ENCODE results near the gene ARAP1. TPM values are rescaled to one million over a fixed set of nuclear protein-coding genes. Genes with fewer than 3 reads are reported as not detected.
A peak's percentile ranks its signal among the peaks of the same experiment; 100 is the strongest.

ARAP1 gene
- polyA plus RNA-seq, 1 donor from 2014 or later, result 3.5 TPM

DNA sequence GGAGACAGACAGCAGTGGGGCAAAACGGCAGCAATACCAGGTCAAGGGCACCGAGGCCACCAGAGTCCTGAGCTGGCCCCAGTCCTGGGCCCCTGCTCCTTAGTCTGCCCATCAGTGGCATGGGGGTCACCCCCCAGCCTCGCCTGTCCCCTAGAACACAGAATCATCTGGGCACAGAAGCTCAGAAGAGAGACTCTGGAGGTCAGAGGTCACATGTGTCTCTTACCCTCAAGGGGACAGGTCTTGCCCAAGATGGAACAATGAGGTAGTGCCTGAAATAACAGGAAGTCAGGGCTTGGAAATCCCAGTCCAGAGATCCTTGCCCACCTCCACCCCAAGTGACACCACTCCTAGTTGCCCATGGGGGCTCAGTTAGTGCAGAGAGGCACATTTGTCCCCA lies 98.6 kb downstream of the ARAP1 start:
- H3K36me3 ChIP-seq (ENCODE audit: insufficient read depth, low read length), result no peaks in the 10 kb centered on the region
- no peaks in the 10 kb centered on the region for H3K79me2 ChIP-seq (replicated peaks; ENCODE audit: insufficient read depth, low read length)
- peak overlapping the region; percentile 66 for H2AFZ ChIP-seq (ENCODE audit: low read depth, low read length)
- H4K20me1 ChIP-seq (ENCODE audit: insufficient read depth), result no peaks in the 10 kb centered on the region
- H3K27ac ChIP-seq (ENCODE audit: low read length), result peak overlapping the region; percentile 50
- H3K9ac ChIP-seq (ENCODE audit: low read length), result peak overlapping the region; percentile 52
- H3K4me2 ChIP-seq (ENCODE audit: low read length), result no peak overlapping the region
- no peaks in the 10 kb centered on the region for H3K27me3 ChIP-seq (ENCODE audit: insufficient read depth, low read depth, low read length)
- H3F3A ChIP-seq (ENCODE audit: insufficient read depth, low read length, poor library complexity, severe bottlenecking), result no peaks in the 10 kb centered on the region
- H3K9me2 ChIP-seq (ENCODE audit: insufficient read depth, low read length), result no peaks in the 10 kb centered on the region
- no peak for TF ChIP-seq TAF1 (IDR thresholded peaks at IDR 0.05; ENCODE audit: low read depth)
- H3K4me3 ChIP-seq (ENCODE audit: low read length), result no peak overlapping the region
- H3K9me3 ChIP-seq (ENCODE audit: low read length), result no peaks in the 10 kb centered on the region

DNA sequence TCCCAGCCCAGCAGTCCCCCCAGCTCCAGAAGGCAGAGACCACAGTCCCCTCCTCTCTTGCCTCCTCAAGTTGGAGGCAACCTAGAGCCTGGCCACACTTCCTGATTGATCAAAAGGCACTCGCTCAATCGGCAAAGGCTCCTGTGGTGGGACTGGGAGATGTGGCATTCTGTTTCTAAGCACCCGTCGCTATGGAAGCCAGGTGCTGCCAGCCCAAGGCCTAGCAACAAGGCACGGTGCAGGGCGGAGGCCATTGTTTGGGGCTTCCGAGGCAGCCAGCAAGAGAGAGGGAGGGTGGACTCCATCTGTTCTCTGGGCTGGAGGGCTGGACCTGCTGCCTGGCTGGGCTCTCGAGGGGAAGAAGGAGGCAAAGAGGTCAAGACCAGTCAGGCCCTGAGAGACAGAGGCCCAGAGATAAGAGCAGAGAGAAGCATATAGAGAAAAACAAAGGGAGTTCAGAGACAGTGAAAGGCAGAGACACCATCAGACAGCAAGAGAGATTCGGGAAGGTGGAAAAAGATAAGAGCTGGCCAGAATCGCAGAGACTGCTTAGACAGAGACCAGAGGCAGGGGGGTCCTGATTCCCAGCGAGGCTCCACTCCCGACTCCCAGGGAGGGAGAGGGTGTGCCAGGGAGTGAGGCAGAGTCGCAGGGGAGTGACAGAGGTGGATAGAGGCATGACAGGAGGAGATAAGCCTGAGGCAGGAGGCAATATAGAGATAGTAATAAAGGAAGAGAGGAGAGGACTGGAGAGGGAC lies 99.2 kb downstream of the ARAP1 start:
- Histone ChIP-seq H3K4me2 (ENCODE audit: low read length) (no peak overlapping the region), H2AFZ (ENCODE audit: low read depth, low read length) (peak overlapping the region; percentile 66), H3K9me2 (ENCODE audit: insufficient read depth, low read length) (no peaks in the 10 kb centered on the region), H3F3A (ENCODE audit: insufficient read depth, low read length, poor library complexity, severe bottlenecking) (no peaks in the 10 kb centered on the region), H3K4me3 (ENCODE audit: low read length) (no peak overlapping the region), H3K9me3 (ENCODE audit: low read length) (no peaks in the 10 kb centered on the region), H3K36me3 (ENCODE audit: insufficient read depth, low read length) (no peaks in the 10 kb centered on the region), H4K20me1 (ENCODE audit: insufficient read depth) (no peaks in the 10 kb centered on the region), H3K79me2 (replicated peaks; ENCODE audit: insufficient read depth, low read length) (no peaks in the 10 kb centered on the region), H3K9ac (ENCODE audit: low read length) (peak overlapping the region; percentile 52), H3K27ac (ENCODE audit: low read length) (peak overlapping the region; percentile 50), H3K27me3 (ENCODE audit: insufficient read depth, low read depth, low read length) (no peaks in the 10 kb centered on the region)
- TF ChIP-seq, protein P1, sequence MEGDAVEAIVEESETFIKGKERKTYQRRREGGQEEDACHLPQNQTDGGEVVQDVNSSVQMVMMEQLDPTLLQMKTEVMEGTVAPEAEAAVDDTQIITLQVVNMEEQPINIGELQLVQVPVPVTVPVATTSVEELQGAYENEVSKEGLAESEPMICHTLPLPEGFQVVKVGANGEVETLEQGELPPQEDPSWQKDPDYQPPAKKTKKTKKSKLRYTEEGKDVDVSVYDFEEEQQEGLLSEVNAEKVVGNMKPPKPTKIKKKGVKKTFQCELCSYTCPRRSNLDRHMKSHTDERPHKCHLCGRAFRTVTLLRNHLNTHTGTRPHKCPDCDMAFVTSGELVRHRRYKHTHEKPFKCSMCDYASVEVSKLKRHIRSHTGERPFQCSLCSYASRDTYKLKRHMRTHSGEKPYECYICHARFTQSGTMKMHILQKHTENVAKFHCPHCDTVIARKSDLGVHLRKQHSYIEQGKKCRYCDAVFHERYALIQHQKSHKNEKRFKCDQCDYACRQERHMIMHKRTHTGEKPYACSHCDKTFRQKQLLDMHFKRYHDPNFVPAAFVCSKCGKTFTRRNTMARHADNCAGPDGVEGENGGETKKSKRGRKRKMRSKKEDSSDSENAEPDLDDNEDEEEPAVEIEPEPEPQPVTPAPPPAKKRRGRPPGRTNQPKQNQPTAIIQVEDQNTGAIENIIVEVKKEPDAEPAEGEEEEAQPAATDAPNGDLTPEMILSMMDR (IDR thresholded peaks at IDR 0.05; ENCODE audit: poor library complexity, severe bottlenecking), result no peak
- TF ChIP-seq MXI1 (conservative IDR thresholded peaks at IDR 0.05; ENCODE audit: poor library complexity, severe bottlenecking) (peak; percentile 59), EP300 (conservative IDR thresholded peaks at IDR 0.05; ENCODE audit: poor library complexity, severe bottlenecking) (peak; percentile 43), POLR2AphosphoS5 (IDR thresholded peaks at IDR 0.05) (peak; percentile 45), TAF1 (IDR thresholded peaks at IDR 0.05; ENCODE audit: low read depth) (peak; percentile 34), EZH2 (IDR thresholded peaks at IDR 0.05; ENCODE audit: borderline replicate concordance, insufficient read depth, low read length, poor library complexity, severe bottlenecking) (no peak)
- TF ChIP-seq, protein P2, sequence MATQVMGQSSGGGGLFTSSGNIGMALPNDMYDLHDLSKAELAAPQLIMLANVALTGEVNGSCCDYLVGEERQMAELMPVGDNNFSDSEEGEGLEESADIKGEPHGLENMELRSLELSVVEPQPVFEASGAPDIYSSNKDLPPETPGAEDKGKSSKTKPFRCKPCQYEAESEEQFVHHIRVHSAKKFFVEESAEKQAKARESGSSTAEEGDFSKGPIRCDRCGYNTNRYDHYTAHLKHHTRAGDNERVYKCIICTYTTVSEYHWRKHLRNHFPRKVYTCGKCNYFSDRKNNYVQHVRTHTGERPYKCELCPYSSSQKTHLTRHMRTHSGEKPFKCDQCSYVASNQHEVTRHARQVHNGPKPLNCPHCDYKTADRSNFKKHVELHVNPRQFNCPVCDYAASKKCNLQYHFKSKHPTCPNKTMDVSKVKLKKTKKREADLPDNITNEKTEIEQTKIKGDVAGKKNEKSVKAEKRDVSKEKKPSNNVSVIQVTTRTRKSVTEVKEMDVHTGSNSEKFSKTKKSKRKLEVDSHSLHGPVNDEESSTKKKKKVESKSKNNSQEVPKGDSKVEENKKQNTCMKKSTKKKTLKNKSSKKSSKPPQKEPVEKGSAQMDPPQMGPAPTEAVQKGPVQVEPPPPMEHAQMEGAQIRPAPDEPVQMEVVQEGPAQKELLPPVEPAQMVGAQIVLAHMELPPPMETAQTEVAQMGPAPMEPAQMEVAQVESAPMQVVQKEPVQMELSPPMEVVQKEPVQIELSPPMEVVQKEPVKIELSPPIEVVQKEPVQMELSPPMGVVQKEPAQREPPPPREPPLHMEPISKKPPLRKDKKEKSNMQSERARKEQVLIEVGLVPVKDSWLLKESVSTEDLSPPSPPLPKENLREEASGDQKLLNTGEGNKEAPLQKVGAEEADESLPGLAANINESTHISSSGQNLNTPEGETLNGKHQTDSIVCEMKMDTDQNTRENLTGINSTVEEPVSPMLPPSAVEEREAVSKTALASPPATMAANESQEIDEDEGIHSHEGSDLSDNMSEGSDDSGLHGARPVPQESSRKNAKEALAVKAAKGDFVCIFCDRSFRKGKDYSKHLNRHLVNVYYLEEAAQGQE (IDR thresholded peaks at IDR 0.05; ENCODE audit: borderline replicate concordance), result peak; percentile 43

DNA sequence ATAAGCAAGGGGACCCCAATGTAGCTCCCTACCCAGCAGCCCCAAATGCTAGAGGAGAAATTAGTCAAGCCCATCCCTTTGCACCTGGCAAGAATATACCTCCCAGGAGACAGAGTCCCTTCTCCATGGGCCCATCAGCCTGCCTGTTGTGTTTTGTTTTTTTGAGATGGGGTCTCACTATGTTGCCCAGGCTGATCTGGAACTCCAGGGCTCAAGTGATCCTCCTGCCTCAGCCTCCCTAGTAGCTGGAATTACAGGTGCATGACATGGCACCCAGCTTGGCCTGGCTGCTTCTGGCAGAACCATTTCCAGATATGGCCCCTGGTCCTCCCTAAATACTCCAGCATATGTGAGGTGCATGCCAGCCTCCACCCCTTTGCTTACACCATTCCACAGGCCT lies 100.1 kb downstream of the ARAP1 start:
- no peak overlapping the region for H3K4me3 ChIP-seq (ENCODE audit: low read length)
- no peak overlapping the region for H3K4me2 ChIP-seq (ENCODE audit: low read length)
- no peaks in the 10 kb centered on the region for H3K9me2 ChIP-seq (ENCODE audit: insufficient read depth, low read length)
- no peaks in the 10 kb centered on the region for H3K36me3 ChIP-seq (ENCODE audit: insufficient read depth, low read length)
- no peaks in the 10 kb centered on the region for H4K20me1 ChIP-seq (ENCODE audit: insufficient read depth)
- H3K9me3 ChIP-seq (ENCODE audit: low read length), result no peaks in the 10 kb centered on the region
- H3K27ac ChIP-seq (ENCODE audit: low read length), result no peak overlapping the region
- TF ChIP-seq, protein P1 (IDR thresholded peaks at IDR 0.05; ENCODE audit: poor library complexity, severe bottlenecking), result no peak
- no peak for TF ChIP-seq SMC3 (conservative IDR thresholded peaks at IDR 0.05; ENCODE audit: poor library complexity)
- TF ChIP-seq, protein P2 (IDR thresholded peaks at IDR 0.05; ENCODE audit: borderline replicate concordance), result no peak
- TF ChIP-seq EZH2 (IDR thresholded peaks at IDR 0.05; ENCODE audit: borderline replicate concordance, insufficient read depth, low read length, poor library complexity, severe bottlenecking), result no peak
- H3K9ac ChIP-seq (ENCODE audit: low read length), result no peak overlapping the region
- H3K27me3 ChIP-seq (ENCODE audit: insufficient read depth, low read depth, low read length), result no peaks in the 10 kb centered on the region
- no peaks in the 10 kb centered on the region for H3K79me2 ChIP-seq (replicated peaks; ENCODE audit: insufficient read depth, low read length)
- no peak overlapping the region for H2AFZ ChIP-seq (ENCODE audit: low read depth, low read length)
- H3F3A ChIP-seq (ENCODE audit: insufficient read depth, low read length, poor library complexity, severe bottlenecking), result no peaks in the 10 kb centered on the region

Data from neural cell (in vitro differentiated cells).